Measurements from ENCODE around the gene XKRX.

Gene XKRX

DNA sequence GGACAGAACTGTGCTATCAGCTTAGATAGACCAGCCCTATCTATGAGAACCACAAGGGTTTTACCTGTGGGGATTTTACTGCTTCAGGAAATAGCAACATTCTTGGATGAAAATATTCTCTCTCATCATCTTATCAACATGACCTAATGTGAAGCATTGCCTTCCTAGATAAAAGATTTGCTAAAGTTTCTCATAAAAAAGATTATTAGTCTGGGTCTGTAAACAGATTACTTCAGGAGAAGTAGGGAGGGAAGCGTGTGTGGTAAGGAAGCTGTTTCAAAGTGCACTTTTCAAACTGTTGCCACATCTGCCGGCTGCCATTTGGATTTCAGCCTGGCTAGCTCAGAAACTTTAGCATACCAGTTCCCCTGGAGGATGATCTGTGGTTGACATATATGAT is 54.4 kb downstream of the XKRX start, which contains the start of gene NOX1:
Gene NOX1 (minus strand): TSS at position 35 of the 400 bp plus-strand sequence. CDS start 220 bp downstream, outside the sequence.
- TF ChIP-seq, protein P1, sequence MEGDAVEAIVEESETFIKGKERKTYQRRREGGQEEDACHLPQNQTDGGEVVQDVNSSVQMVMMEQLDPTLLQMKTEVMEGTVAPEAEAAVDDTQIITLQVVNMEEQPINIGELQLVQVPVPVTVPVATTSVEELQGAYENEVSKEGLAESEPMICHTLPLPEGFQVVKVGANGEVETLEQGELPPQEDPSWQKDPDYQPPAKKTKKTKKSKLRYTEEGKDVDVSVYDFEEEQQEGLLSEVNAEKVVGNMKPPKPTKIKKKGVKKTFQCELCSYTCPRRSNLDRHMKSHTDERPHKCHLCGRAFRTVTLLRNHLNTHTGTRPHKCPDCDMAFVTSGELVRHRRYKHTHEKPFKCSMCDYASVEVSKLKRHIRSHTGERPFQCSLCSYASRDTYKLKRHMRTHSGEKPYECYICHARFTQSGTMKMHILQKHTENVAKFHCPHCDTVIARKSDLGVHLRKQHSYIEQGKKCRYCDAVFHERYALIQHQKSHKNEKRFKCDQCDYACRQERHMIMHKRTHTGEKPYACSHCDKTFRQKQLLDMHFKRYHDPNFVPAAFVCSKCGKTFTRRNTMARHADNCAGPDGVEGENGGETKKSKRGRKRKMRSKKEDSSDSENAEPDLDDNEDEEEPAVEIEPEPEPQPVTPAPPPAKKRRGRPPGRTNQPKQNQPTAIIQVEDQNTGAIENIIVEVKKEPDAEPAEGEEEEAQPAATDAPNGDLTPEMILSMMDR (IDR thresholded peaks at IDR 0.05; ENCODE audit: poor library complexity, severe bottlenecking): no peak
- no peaks in the 10 kb centered on the region for H3K9me3 ChIP-seq (ENCODE audit: severe bottlenecking)
- no peak within 1 kb of the TSS for H3K27ac ChIP-seq (ENCODE audit: poor library complexity, severe bottlenecking)

DNA sequence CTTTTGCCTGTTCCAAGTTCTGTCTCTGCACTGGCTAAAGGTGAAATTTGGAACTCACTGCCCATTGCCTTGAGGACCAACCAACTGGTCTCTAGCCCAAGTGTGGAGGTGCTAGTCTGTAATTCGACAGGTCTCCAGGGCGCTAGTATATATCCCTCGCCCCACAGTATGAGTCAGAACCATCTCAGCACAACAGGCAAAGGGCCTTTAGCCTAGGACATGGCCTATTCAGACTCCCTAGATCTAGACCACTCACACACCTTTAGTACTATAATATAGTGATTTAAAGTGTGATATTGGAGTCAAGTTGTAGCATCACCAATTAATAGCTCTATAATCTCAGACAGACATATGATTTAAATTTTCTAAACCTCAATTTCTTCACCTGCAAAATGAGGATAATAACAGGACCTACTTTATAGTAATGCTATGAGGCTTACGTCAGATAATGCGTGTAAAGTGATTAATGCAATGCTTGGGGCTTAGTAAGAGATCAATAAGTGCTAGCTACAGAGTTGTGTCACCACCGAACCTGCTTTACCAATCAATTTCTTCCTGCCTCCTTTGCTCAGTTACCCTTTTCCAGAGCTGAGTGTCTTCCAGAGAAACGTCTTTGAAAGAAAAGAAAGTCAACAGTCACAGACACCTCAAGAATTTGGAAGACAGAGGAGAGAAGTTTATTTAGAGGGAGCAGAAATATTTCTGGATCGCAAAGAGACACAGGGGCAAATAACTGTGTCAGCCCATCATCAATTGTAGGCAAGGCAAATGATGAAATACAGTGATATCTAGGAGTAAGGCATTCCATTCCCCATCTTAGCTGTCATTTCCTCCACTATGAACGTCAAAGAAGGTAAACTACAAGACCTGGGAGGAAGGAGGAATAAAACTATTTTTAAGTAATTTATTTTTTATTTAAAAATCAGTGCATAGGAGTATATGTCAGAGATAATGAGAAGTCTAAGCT is 56.8 kb downstream of the XKRX start:
- no peaks in the 10 kb centered on the region for H3K9me3 ChIP-seq (ENCODE audit: severe bottlenecking)
- H3K27ac ChIP-seq (ENCODE audit: poor library complexity, severe bottlenecking): no peak overlapping the region
- ATAC-seq (ENCODE audit: low read depth) (no peak), DNase-seq (ENCODE audit: low spot score) (no peak)
- no peaks in the 10 kb centered on the region for H3K36me3 ChIP-seq (ENCODE audit: low read depth)
- H3K4me3 ChIP-seq (ENCODE audit: severe bottlenecking): no peak overlapping the region
- TF ChIP-seq, protein P1 (IDR thresholded peaks at IDR 0.05; ENCODE audit: poor library complexity, severe bottlenecking): no peak
- H3K4me1 ChIP-seq (ENCODE audit: insufficient read depth, poor library complexity, severe bottlenecking): no peaks in the 10 kb centered on the region
- no peaks in the 10 kb centered on the region for H3K27me3 ChIP-seq (ENCODE audit: insufficient read depth, poor library complexity, severe bottlenecking)

More for the DNA sequence above, 54.4 kb downstream of the XKRX start, which contains the start of gene NOX1:
- Histone ChIP-seq H3K36me3 (ENCODE audit: low read depth) (no peaks in the 10 kb centered on the region), H3K27me3 (ENCODE audit: insufficient read depth, poor library complexity, severe bottlenecking) (no peaks in the 10 kb centered on the region), H3K4me3 (ENCODE audit: severe bottlenecking) (no peak within 1 kb of the TSS), H3K4me1 (ENCODE audit: insufficient read depth, poor library complexity, severe bottlenecking) (no peaks in the 10 kb centered on the region)
- no peak for DNase-seq (ENCODE audit: low spot score)
- no peak for ATAC-seq (ENCODE audit: low read depth)

DNA sequence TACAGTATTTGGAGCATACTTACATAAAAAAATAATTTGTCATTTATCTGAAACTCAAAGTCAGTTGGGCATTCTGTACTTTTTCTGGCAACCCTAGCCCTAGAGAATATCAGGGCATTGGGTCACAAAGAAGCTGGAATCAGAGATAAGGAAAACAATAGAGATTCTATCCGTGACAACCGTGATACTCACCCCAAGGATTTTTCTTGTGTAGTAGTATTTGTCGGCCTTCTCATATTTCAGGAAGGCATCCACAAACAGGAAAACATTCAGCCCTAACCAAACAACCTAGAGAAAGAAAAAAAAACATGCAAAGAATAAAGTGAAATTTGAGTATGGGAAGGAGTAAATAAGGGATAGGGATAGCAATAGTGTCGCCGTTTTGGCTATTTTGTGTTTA is 58.2 kb downstream of the XKRX start:
- no peaks in the 10 kb centered on the region for H3K27me3 ChIP-seq (ENCODE audit: insufficient read depth, poor library complexity, severe bottlenecking)
- no peaks in the 10 kb centered on the region for H3K4me1 ChIP-seq (ENCODE audit: insufficient read depth, poor library complexity, severe bottlenecking)
- no peak overlapping the region for H3K27ac ChIP-seq (ENCODE audit: poor library complexity, severe bottlenecking)
- no peaks in the 10 kb centered on the region for H3K36me3 ChIP-seq (ENCODE audit: low read depth)
- ATAC-seq (ENCODE audit: low read depth): no peak
- H3K4me3 ChIP-seq (ENCODE audit: severe bottlenecking): no peak overlapping the region
- TF ChIP-seq, protein P1 (IDR thresholded peaks at IDR 0.05; ENCODE audit: poor library complexity, severe bottlenecking): no peak
- DNase-seq (ENCODE audit: low spot score): no peak
- no peaks in the 10 kb centered on the region for H3K9me3 ChIP-seq (ENCODE audit: severe bottlenecking)

DNA sequence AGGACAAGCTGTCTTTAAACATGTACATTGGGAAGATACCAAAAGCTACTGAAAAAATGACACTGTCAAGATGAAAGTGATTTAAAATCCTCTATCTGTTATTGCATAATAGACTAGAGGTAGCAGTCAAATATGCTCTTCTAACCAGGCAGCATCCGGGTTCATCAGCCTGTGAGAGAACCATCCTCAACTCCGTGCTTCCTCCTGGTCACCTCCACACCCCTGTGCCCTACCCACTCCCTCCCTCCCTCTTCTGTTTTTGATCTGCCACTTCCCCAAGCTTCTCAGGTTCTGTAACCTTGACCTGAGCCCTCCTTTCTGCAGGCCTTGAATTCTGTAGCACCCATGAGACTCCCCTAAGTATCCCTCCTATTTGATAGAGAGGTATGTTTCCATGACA is 60.4 kb downstream of the XKRX start:
- no peak overlapping the region for H3K27ac ChIP-seq (ENCODE audit: poor library complexity, severe bottlenecking)
- no peaks in the 10 kb centered on the region for H3K36me3 ChIP-seq (ENCODE audit: low read depth)
- DNase-seq (ENCODE audit: low spot score) (no peak), ATAC-seq (ENCODE audit: low read depth) (no peak)
- H3K4me3 ChIP-seq (ENCODE audit: severe bottlenecking): no peak overlapping the region
- TF ChIP-seq, protein P1 (IDR thresholded peaks at IDR 0.05; ENCODE audit: poor library complexity, severe bottlenecking): no peak
- H3K9me3 ChIP-seq (ENCODE audit: severe bottlenecking): no peaks in the 10 kb centered on the region
- H3K4me1 ChIP-seq (ENCODE audit: insufficient read depth, poor library complexity, severe bottlenecking): no peaks in the 10 kb centered on the region
- no peaks in the 10 kb centered on the region for H3K27me3 ChIP-seq (ENCODE audit: insufficient read depth, poor library complexity, severe bottlenecking)

Measured in RWPE2 (cell line).